ENCODE results near the gene SLC6A1.

SLC6A1 gene

GRCh38 chr3:10960255-10960654 lies 32.3 kb upstream of the SLC6A1 start:
- no peak overlapping the region for H3K27ac ChIP-seq (ENCODE audit: poor library complexity, severe bottlenecking)
- H3K4me1 ChIP-seq (ENCODE audit: insufficient read depth, poor library complexity, severe bottlenecking), result no peaks in the 10 kb centered on the region
- no peak overlapping the region for H3K4me3 ChIP-seq (ENCODE audit: severe bottlenecking)
- no peaks in the 10 kb centered on the region for H3K9me3 ChIP-seq (ENCODE audit: severe bottlenecking)
- TF ChIP-seq CTCF (IDR thresholded peaks at IDR 0.05; ENCODE audit: poor library complexity, severe bottlenecking), result no peak
- ATAC-seq (ENCODE audit: low read depth) (no peak), DNase-seq (ENCODE audit: low spot score) (no peak)
- no peaks in the 10 kb centered on the region for H3K36me3 ChIP-seq (ENCODE audit: low read depth)
- no peaks in the 10 kb centered on the region for H3K27me3 ChIP-seq (ENCODE audit: insufficient read depth, poor library complexity, severe bottlenecking)

GRCh38 chr3:10961921-10962320 lies 30.6 kb upstream of the SLC6A1 start:
- Histone ChIP-seq H3K36me3 (ENCODE audit: low read depth) (no peaks in the 10 kb centered on the region), H3K9me3 (ENCODE audit: severe bottlenecking) (no peaks in the 10 kb centered on the region), H3K27me3 (ENCODE audit: insufficient read depth, poor library complexity, severe bottlenecking) (no peaks in the 10 kb centered on the region), H3K4me3 (ENCODE audit: severe bottlenecking) (no peak overlapping the region), H3K27ac (ENCODE audit: poor library complexity, severe bottlenecking) (no peak overlapping the region), H3K4me1 (ENCODE audit: insufficient read depth, poor library complexity, severe bottlenecking) (no peaks in the 10 kb centered on the region)
- no peak for DNase-seq (ENCODE audit: low spot score)
- no peak for TF ChIP-seq CTCF (IDR thresholded peaks at IDR 0.05; ENCODE audit: poor library complexity, severe bottlenecking)
- no peak for ATAC-seq (ENCODE audit: low read depth)

GRCh38 chr3:10962481-10963036 lies 30.0 kb upstream of the SLC6A1 start:
- H3K4me1 ChIP-seq (ENCODE audit: insufficient read depth, poor library complexity, severe bottlenecking), result no peaks in the 10 kb centered on the region
- no peak overlapping the region for H3K4me3 ChIP-seq (ENCODE audit: severe bottlenecking)
- ATAC-seq (ENCODE audit: low read depth), result no peak
- DNase-seq (ENCODE audit: low spot score), result no peak
- H3K27ac ChIP-seq (ENCODE audit: poor library complexity, severe bottlenecking), result no peak overlapping the region
- H3K27me3 ChIP-seq (ENCODE audit: insufficient read depth, poor library complexity, severe bottlenecking), result no peaks in the 10 kb centered on the region
- no peaks in the 10 kb centered on the region for H3K9me3 ChIP-seq (ENCODE audit: severe bottlenecking)
- no peaks in the 10 kb centered on the region for H3K36me3 ChIP-seq (ENCODE audit: low read depth)
- TF ChIP-seq CTCF (IDR thresholded peaks at IDR 0.05; ENCODE audit: poor library complexity, severe bottlenecking), result no peak

- Histone ChIP-seq H3K36me3 (ENCODE audit: low read depth) (no peaks in the 10 kb centered on the region), H3K27ac (ENCODE audit: poor library complexity, severe bottlenecking) (no peak overlapping the region), H3K27me3 (ENCODE audit: insufficient read depth, poor library complexity, severe bottlenecking) (no peaks in the 10 kb centered on the region), H3K4me1 (ENCODE audit: insufficient read depth, poor library complexity, severe bottlenecking) (no peaks in the 10 kb centered on the region), H3K4me3 (ENCODE audit: severe bottlenecking) (no peak overlapping the region), H3K9me3 (ENCODE audit: severe bottlenecking) (no peaks in the 10 kb centered on the region)
- TF ChIP-seq CTCF (IDR thresholded peaks at IDR 0.05; ENCODE audit: poor library complexity, severe bottlenecking), result no peak
- no peak for DNase-seq (ENCODE audit: low spot score)
- ATAC-seq (ENCODE audit: low read depth), result 0 out of 3 replicates have a peak, but pooled peaks have one; percentile 45
Observed at GRCh38 chr3:10964537-10965167, 27.9 kb upstream of the SLC6A1 start.

- Histone ChIP-seq H3K4me3 (ENCODE audit: severe bottlenecking) (no peak overlapping the region), H3K27me3 (ENCODE audit: insufficient read depth, poor library complexity, severe bottlenecking) (no peaks in the 10 kb centered on the region), H3K9me3 (ENCODE audit: severe bottlenecking) (no peaks in the 10 kb centered on the region), H3K36me3 (ENCODE audit: low read depth) (no peaks in the 10 kb centered on the region), H3K4me1 (ENCODE audit: insufficient read depth, poor library complexity, severe bottlenecking) (no peaks in the 10 kb centered on the region), H3K27ac (ENCODE audit: poor library complexity, severe bottlenecking) (no peak overlapping the region)
- DNase-seq (ENCODE audit: low spot score) (no peak), ATAC-seq (ENCODE audit: low read depth) (no peak)
- no peak for TF ChIP-seq CTCF (IDR thresholded peaks at IDR 0.05; ENCODE audit: poor library complexity, severe bottlenecking)
Observed at GRCh38 chr3:10968401-10968800, 24.1 kb upstream of the SLC6A1 start.

Measured in RWPE2 (cell line).